GM19328 (cell line): ENCODE data around the gene GPHN.
"Not testable (repeated sequence)": the region's sequence is repeated elsewhere in the genome, so short reads cannot be mapped to it uniquely, and the experiment has no call there.

ENCODE experiments used
- ATAC-seq: cut with Tn5 transposase; IDR thresholded peaks from one replicate; pipeline ENCODE4 v1.9.1; 2021; ENCODE audit warnings: mild to moderate bottlenecking, moderate library complexity; ENCODE audit not compliant: unreplicated experiment

Gene GPHN

DNA sequence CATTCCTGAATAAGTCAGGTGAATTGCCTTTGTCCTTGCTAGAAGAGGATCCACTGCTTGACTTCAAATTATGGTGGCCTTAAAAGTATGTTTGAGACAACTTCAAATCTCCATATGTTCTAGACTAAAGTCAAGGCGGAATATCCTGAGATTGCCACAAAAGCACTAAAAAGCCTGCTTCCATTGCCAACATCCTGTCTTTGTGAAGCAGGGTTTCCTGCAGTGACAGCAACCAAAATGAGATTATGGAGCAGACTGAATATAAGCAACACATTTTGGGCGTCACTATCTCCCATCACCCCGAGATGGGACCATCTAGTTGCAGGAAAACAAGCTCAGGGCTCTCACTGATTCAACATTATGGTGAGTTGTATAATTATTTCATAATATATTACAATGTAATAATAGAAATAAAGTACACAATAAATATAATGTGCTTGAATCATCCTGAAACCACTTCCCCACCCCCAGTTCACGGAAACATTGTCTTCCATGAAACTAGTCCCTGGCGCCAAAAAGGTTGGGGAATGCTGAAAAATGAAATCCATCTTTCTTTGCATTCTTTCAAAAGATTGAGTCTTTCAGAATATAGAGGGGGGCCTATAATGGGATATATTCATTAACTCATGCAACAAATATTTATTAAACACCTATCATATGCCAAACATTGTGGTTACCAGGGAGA lies 143.7 kb downstream of the GPHN start:
- ATAC-seq = no peak

GRCh38 chr14:66652525-66653106 lies 144.7 kb downstream of the GPHN start:
- no peak for ATAC-seq

GRCh38 chr14:66657780-66658179 lies 149.8 kb downstream of the GPHN start:
- no peak for ATAC-seq

GRCh38 chr14:66662374-66662773 lies 154.4 kb downstream of the GPHN start:
- no peak for ATAC-seq

GRCh38 chr14:66677780-66678179 lies 169.8 kb downstream of the GPHN start:
- no peak for ATAC-seq

DNA sequence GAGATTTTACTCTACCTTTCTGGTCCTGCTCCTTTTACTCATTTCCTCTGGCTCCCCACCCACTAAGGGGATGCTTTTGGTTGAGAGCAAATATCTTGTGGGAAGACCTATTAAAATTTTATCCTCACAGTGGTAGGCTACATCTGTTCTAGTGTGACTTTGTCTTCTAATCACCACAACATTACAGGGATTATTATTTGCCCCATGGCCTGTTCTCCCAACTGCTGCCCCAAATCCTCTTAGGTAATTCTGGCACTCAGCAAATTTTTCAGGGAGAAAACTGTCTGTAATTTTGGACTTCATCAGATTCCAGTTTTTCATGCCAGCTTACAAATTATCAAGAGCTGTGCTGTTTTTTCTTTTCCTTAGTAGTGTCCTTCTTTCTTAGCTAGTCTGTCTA lies 172.3 kb downstream of the GPHN start:
- no peak for ATAC-seq

DNA sequence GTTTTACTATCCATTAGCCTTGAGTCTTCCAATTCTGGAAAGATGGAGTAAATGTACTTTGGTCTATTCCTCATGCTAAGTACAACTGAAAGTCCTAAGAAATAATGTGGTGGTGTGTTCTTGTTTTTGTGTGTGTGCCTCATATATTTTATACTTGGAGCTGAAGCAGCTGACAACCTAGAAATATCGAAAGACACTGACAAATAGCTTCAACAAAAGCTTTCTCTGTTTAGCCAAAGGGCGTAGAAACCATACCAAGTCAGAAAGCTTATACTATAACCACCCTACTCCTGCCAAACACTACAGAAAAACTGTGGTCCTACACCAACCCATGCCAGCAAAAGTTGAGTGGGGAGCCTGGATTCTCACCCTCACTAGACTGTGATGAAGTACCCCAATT lies 188.4 kb downstream of the GPHN start:
- ATAC-seq = no peak

- no peak for ATAC-seq
Measured at GRCh38 chr14:66698503-66698902, 190.6 kb downstream of the GPHN start.

GRCh38 chr14:66701813-66702212 lies 193.9 kb downstream of the GPHN start:
- no peak for ATAC-seq

DNA sequence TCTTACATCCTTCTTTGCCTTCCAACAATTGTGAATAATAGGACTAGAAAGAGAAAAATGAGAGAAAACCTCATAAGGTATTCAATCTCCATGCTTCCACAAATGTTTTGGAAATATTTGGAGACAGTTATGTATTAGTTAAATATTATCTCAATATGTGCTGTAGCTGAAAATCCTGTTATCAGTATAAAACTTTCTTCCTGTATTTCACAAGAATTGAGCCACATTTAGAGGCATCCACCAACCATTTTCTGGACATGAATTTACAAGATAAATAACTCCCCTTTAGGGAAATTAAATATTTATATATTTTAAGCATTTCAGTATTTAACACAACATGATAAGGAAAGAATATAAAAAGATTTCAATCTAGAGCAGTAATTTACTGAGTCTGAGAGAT lies 200.3 kb downstream of the GPHN start:
- no peak for ATAC-seq

DNA sequence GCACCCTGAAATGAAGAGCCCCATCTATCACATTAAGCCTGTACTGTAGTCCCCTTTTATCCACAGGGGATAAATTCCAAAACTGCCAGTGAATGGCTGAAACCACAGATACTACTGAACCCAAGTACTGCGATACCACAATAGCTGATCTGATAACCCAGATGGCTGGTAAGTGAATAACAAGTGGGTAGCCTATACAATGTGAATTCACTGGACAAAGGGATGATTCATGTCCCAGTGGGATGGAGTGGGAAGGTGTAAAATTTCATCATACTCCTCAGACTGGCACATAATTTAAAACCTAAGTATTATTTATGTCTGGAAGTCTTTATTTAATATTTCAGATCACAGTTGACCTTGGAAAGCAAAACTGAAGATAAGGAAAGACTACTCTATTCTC lies 201.3 kb downstream of the GPHN start:
- ATAC-seq = no peak

DNA sequence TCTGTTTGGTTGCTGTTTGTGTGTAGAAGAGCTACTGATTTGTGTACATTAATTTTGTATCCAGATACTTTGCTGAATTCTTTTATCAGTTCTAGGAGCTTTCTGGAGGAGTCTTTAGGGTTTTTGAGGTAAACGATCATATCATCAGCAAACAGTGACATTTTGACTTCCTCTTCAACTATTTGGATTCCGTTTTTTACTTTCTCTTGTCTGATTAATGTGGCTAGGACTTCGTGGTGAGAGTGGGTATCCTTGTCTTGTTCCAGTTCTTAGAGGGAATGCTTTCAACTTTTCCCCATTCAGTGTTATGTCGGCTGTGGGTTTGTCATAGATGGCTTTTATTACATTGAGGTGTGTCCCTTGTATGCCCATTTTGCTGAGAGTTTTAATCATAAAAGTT lies 206.3 kb downstream of the GPHN start:
- ATAC-seq = not testable (repeated sequence)

- not testable (repeated sequence) for ATAC-seq
Measured at GRCh38 chr14:66715313-66715712, 207.4 kb downstream of the GPHN start.

GRCh38 chr14:66716227-66716626 lies 208.3 kb downstream of the GPHN start:
- no peak for ATAC-seq

- no peak for ATAC-seq
Measured at GRCh38 chr14:66717561-66718140, 209.7 kb downstream of the GPHN start.

DNA sequence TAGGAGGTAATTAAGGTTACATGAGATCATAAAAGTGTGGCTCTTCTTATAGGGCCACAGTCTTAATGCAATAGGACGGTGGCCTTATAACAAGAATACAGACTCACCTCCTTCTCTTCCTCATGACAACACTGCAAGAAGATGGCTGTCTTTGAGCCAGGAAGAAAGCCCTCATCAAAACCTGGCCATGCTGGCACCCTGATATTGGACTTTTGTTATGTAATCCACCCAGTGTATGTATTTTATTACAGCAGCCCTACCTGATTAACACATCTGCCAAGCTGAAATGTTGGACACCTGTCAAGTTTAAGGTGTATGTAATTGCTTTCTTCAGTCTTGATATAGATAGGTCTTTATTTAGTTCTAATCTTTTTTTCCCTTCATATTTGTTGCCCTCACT lies 217.0 kb downstream of the GPHN start:
- ATAC-seq = no peak

GRCh38 chr14:66731298-66731697 lies 223.4 kb downstream of the GPHN start:
- ATAC-seq = not testable (repeated sequence)

- ATAC-seq = no peak
Measured at GRCh38 chr14:66735853-66736252, 227.9 kb downstream of the GPHN start.

DNA sequence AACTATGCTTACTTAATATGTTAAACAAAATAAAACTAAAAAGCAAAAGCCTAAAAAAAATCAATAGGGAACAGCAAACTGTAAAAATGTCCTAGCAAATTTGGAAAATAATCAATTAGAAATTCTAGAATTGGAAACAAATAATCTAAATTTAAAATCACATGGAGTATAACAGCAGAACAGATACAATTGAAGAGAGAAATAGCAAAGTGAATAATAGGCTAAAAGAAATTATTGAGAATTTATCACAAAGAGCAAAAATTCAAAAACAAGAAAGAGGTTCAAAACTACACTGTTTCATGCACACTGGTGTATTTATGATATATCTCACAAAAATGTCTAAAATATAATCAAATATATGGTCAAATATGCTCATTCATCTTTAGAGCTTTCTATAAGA lies 231.9 kb downstream of the GPHN start:
- no peak for ATAC-seq

DNA sequence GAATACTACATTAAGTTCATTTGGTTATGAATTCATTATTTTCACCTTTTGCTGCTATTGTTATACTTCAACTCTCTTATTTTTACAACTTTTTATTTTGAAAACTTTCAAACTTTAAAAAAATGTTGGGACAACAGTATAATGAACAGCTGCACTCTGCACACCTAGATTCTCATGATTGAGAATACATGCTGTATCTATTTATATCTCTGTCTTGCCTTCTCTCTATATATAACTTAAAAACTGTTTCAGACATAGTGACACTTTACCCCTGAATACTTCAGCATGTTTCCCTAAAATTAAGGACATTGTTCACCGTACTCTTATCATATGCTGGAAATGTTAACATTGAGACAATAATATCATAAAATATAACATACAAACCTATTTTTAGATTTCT lies 237.1 kb downstream of the GPHN start:
- ATAC-seq = no peak

- ATAC-seq = no peak
Measured at GRCh38 chr14:66746316-66747006, 238.5 kb downstream of the GPHN start.

GRCh38 chr14:66752109-66752508 lies 244.2 kb downstream of the GPHN start:
- ATAC-seq = no peak
